A549 (cell line): Measurements from ENCODE around the gene GLP2R.

Experiments
- CTCF ChIP-seq: fragments of >200 bp; sonication (Bioruptor Twin); formaldehyde crosslinking; IDR thresholded peaks from 3 replicates; pipeline ENCODE4 v1.5.1; 2016
- EP300 ChIP-seq, 2 experiments: fragments of >200 bp; sonication (Bioruptor Twin); formaldehyde crosslinking; IDR thresholded peaks; 2 replicates in 1 of 2; 3 replicates in 1 of 2; pipeline ENCODE4 v1.6.1; 2016 to 2017
- HDAC2 ChIP-seq: fragments of 200-600 bp; sonication (generic); IDR thresholded peaks from 2 replicates; pipeline ENCODE4 v1.6.1; 2016
- MYC ChIP-seq: IDR thresholded peaks from 2 replicates; pipeline ENCODE4 v1.6.1; 2012; ENCODE audit warnings: mild to moderate bottlenecking, inconsistent platforms, low read length, improper control_type of control experiment, borderline replicate concordance
- POLR2A ChIP-seq: IDR thresholded peaks from 2 replicates; pipeline ENCODE4 v1.6.1; 2012; ENCODE audit warnings: mild to moderate bottlenecking, low read length
- REST ChIP-seq: fragments of 200-600 bp; sonication (generic); IDR thresholded peaks from 2 replicates; pipeline ENCODE4 v1.6.1; 2016; ENCODE audit warnings: antibody characterized with exemption, mild to moderate bottlenecking, moderate library complexity
- SMC3 ChIP-seq: fragments of >200 bp; sonication (Bioruptor Twin); formaldehyde crosslinking; IDR thresholded peaks from 3 replicates; pipeline ENCODE4 v1.6.1; 2018; ENCODE audit warnings: inconsistent platforms
- TF ChIP-seq, protein P1 (sequence below): fragments of 250-450 bp; sonication (Bioruptor Pico); IDR thresholded peaks from 2 replicates; pipeline ENCODE4 v1.5.0; 2021; ENCODE audit warnings: mild to moderate bottlenecking, moderate library complexity, borderline replicate concordance

- no peak for TF ChIP-seq REST
- TF ChIP-seq SMC3, result no peak
- TF ChIP-seq, protein P1, sequence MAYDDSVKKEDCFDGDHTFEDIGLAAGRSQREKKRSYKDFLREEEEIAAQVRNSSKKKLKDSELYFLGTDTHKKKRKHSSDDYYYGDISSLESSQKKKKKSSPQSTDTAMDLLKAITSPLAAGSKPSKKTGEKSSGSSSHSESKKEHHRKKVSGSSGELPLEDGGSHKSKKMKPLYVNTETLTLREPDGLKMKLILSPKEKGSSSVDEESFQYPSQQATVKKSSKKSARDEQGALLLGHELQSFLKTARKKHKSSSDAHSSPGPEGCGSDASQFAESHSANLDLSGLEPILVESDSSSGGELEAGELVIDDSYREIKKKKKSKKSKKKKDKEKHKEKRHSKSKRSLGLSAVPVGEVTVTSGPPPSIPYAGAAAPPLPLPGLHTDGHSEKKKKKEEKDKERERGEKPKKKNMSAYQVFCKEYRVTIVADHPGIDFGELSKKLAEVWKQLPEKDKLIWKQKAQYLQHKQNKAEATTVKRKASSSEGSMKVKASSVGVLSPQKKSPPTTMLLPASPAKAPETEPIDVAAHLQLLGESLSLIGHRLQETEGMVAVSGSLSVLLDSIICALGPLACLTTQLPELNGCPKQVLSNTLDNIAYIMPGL (CRISPR knock-in tag), result no peak
- TF ChIP-seq HDAC2, result no peak
- TF ChIP-seq MYC, result no peak
- no peak for TF ChIP-seq CTCF
- TF ChIP-seq POLR2A, result no peak
- no peak for TF ChIP-seq EP300 (IDR thresholded peaks at IDR 0.05)
Measured at GRCh38 chr17:9862949-9863348, 37.2 kb downstream of the GLP2R start.
